ENCODE data around the gene VPS13C. TPM values are rescaled to one million over a fixed set of nuclear protein-coding genes. Genes with fewer than 3 reads are reported as not detected.

VPS13C gene
- total and polyA plus RNA-seq, 2 donors (not counting 3 experiments of a cell fraction or from before 2014, with no cell fraction given) = 10.8 to 60.3 TPM

- Histone ChIP-seq H2AFZ (ENCODE audit: low read depth, low read length) (no peak overlapping the region), H3K27ac (ENCODE audit: insufficient read depth, low read depth, low read length) (no peak overlapping the region), H3K4me1 (ENCODE audit: control insufficient read depth, extremely low read depth, insufficient read depth, low read length) (no peaks in the 10 kb centered on the region), H3K9ac (replicated peaks; ENCODE audit: extremely low read depth, insufficient read depth, low read length) (no peak overlapping the region), H3K9me3 (replicated peaks; ENCODE audit: control insufficient read depth, insufficient read depth, low read length) (no peaks in the 10 kb centered on the region), H3K4me2 (ENCODE audit: insufficient read depth, low read length) (no peak overlapping the region), H3K79me2 (ENCODE audit: control insufficient read depth, insufficient read depth, low read length) (no peaks in the 10 kb centered on the region), H3K9me1 (replicated peaks; ENCODE audit: control insufficient read depth, extremely low read depth, insufficient read depth, low read length) (no peaks in the 10 kb centered on the region), H4K20me1 (replicated peaks; ENCODE audit: control insufficient read depth, extremely low read depth, insufficient read depth, low read length) (no peaks in the 10 kb centered on the region), H3K36me3 (ENCODE audit: control insufficient read depth in 2 of 2, extremely low read depth in 1 of 2, insufficient read depth in 2 of 2, low read length in 2 of 2) (no peaks in the 10 kb centered on the region), H3K4me3 (replicated peaks in 1 of 3; ENCODE audit: insufficient read depth in 1 of 3, low read depth in 1 of 3, low read length in 3 of 3) (no peak overlapping the region), H3K27me3 (ENCODE audit: control insufficient read depth in 2 of 2, insufficient read depth in 2 of 2, low read length in 2 of 2) (no peaks in the 10 kb centered on the region)
- dilution Hi-C loops (cut with MboI; ENCODE audit: extremely low pct_ligation_motif_present, low sequenced_read_pairs) (no loop called here), intact Hi-C loops (cut with micrococcal nuclease) (no loop called here)
- FAIRE-seq (no peak), DNase-seq (ENCODE audit: low read depth, low spot score) (no peak)
- ChIA-PET POLR2A (no interaction called here), CTCF (interaction anchor here (2.1 kb wide), 1 partner anchor 14 kb away, joined by 8 read pairs; no protein-coding TSS in a partner anchor)
- no TSS peak for BruUV-seq (replicated peaks)
- TF ChIP-seq, protein P1, sequence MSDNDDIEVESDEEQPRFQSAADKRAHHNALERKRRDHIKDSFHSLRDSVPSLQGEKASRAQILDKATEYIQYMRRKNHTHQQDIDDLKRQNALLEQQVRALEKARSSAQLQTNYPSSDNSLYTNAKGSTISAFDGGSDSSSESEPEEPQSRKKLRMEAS (IDR thresholded peaks at IDR 0.05; ENCODE audit: insufficient read depth, insufficient read length) = no peak
- TF ChIP-seq MYC (IDR thresholded peaks at IDR 0.05; ENCODE audit: low read depth, low read length) (no peak), POLR2A (IDR thresholded peaks at IDR 0.05; ENCODE audit: low read depth, low read length) (no peak), JUN (IDR thresholded peaks at IDR 0.05; ENCODE audit: borderline replicate concordance, insufficient read depth, insufficient read length, low read depth) (no peak), POLR2AphosphoS5 (IDR thresholded peaks at IDR 0.05; ENCODE audit: insufficient read depth, low read depth, low read length) (no peak), FOS (IDR thresholded peaks at IDR 0.05; ENCODE audit: borderline replicate concordance, insufficient read depth, low read length) (no peak), EZH2 (IDR thresholded peaks at IDR 0.05; ENCODE audit: borderline replicate concordance, low read depth, low read length, severe bottlenecking) (no peak)
- TF ChIP-seq, protein P2, sequence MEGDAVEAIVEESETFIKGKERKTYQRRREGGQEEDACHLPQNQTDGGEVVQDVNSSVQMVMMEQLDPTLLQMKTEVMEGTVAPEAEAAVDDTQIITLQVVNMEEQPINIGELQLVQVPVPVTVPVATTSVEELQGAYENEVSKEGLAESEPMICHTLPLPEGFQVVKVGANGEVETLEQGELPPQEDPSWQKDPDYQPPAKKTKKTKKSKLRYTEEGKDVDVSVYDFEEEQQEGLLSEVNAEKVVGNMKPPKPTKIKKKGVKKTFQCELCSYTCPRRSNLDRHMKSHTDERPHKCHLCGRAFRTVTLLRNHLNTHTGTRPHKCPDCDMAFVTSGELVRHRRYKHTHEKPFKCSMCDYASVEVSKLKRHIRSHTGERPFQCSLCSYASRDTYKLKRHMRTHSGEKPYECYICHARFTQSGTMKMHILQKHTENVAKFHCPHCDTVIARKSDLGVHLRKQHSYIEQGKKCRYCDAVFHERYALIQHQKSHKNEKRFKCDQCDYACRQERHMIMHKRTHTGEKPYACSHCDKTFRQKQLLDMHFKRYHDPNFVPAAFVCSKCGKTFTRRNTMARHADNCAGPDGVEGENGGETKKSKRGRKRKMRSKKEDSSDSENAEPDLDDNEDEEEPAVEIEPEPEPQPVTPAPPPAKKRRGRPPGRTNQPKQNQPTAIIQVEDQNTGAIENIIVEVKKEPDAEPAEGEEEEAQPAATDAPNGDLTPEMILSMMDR (IDR thresholded peaks at IDR 0.05; ENCODE audit: extremely low read depth in 1 of 2, insufficient read depth in 1 of 2, low read depth in 1 of 2, low read length in 2 of 2) = no peak
These were observed 240.0 kb downstream of the VPS13C start for GRCh38 chr15:61820212-61820611.

Measured in endothelial cell of umbilical vein (primary cell).